GM23338 (cell line): ENCODE data around the gene ALKBH8. TPM values are rescaled to one million over a fixed set of nuclear protein-coding genes. Genes with fewer than 3 reads are reported as not detected.

Experiments
- ATAC-seq: fragments of 200-7000 bp; cut with Tn5 transposase; 3 replicates; pipeline ENCODE4 v1.9.1; 2020
- DNase-seq: peaks from one replicate; pipeline ENCODE4 v3.0.0-alpha.2; 2015; ENCODE audit warnings: low spot score
- H2AFZ ChIP-seq: fragments of 200-600 bp; sonication (generic); 2 replicates; pipeline ENCODE4 v1.8.0; 2016; ENCODE audit warnings: antibody characterized with exemption, mild to moderate bottlenecking, moderate library complexity
- H3F3A ChIP-seq: fragments of 200-600 bp; sonication (generic); replicated peaks from 2 replicates; pipeline ENCODE4 v1.8.0; 2017; ENCODE audit warnings: antibody characterized with exemption, mixed run types, low read depth
- H3K27ac ChIP-seq: fragments of 200-600 bp; sonication (generic); 2 replicates; pipeline ENCODE4 v1.6.1; 2016; ENCODE audit warnings: low read depth
- H3K27me3 ChIP-seq: fragments of 200-600 bp; sonication (generic); 2 replicates; pipeline ENCODE4 v1.8.0; 2016; ENCODE audit warnings: mild to moderate bottlenecking, mixed run types, moderate library complexity; ENCODE audit not compliant: insufficient read depth
- H3K36me3 ChIP-seq: fragments of 200-600 bp; sonication (generic); 2 replicates; pipeline ENCODE4 v1.8.0; 2016; ENCODE audit warnings: mild to moderate bottlenecking; ENCODE audit not compliant: insufficient read depth
- H3K4me1 ChIP-seq: fragments of 200-600 bp; sonication (generic); 2 replicates; pipeline ENCODE4 v1.8.0; 2016; ENCODE audit warnings: mild to moderate bottlenecking, moderate library complexity; ENCODE audit not compliant: insufficient read depth
- H3K4me2 ChIP-seq: fragments of 200-600 bp; sonication (generic); 2 replicates; pipeline ENCODE4 v1.7.1; 2017; ENCODE audit warnings: mixed run types
- H3K4me3 ChIP-seq: fragments of 200-600 bp; sonication (generic); 2 replicates; pipeline ENCODE4 v1.6.1; 2016; ENCODE audit warnings: mixed run types
- H3K79me2 ChIP-seq: fragments of 200-600 bp; sonication (generic); replicated peaks from 2 replicates; pipeline ENCODE4 v1.8.0; 2017; ENCODE audit warnings: mild to moderate bottlenecking; ENCODE audit not compliant: insufficient read depth
- H3K9me2 ChIP-seq: fragments of 200-600 bp; sonication (generic); 2 replicates; pipeline ENCODE4 v1.8.0; 2017; ENCODE audit not compliant: insufficient read depth
- H4K20me1 ChIP-seq: fragments of 200-600 bp; sonication (generic); replicated peaks from 2 replicates; pipeline ENCODE4 v1.8.0; 2017; ENCODE audit warnings: mild to moderate bottlenecking; ENCODE audit not compliant: insufficient read depth
- H3K27ac Mint-ChIP-seq: 2 replicates; pipeline ENCODE4 v1.8.0; 2020; ENCODE audit warnings: inconsistent platforms, mild to moderate bottlenecking, moderate library complexity, mixed read lengths
- H3K27me3 Mint-ChIP-seq: 3 replicates; pipeline ENCODE4 v1.8.0; 2022; ENCODE audit warnings: low read depth, mild to moderate bottlenecking, moderate library complexity, mixed read lengths, inconsistent platforms; ENCODE audit not compliant: insufficient read depth, poor library complexity
- H3K36me3 Mint-ChIP-seq: 3 replicates; pipeline ENCODE4 v1.8.0; 2021; ENCODE audit warnings: low read depth, mild to moderate bottlenecking, inconsistent platforms, moderate library complexity, mixed read lengths
- H3K4me1 Mint-ChIP-seq: 3 replicates; pipeline ENCODE4 v1.8.0; 2020; ENCODE audit warnings: mild to moderate bottlenecking, inconsistent platforms, mixed read lengths
- H3K4me3 Mint-ChIP-seq: 3 replicates; pipeline ENCODE4 v1.8.0; 2021; ENCODE audit warnings: moderate library complexity, mild to moderate bottlenecking, inconsistent platforms, mixed read lengths
- H3K9me3 Mint-ChIP-seq: 3 replicates; pipeline ENCODE4 v1.8.0; 2020; ENCODE audit warnings: moderate library complexity, mild to moderate bottlenecking, inconsistent platforms, mixed read lengths
- CREB1 ChIP-seq: fragments of 250-450 bp; sonication (Bioruptor Pico); IDR thresholded peaks from 2 replicates; pipeline ENCODE4 v1.5.0; 2020; ENCODE audit warnings: low read depth, mild to moderate bottlenecking, moderate library complexity
- CTCF ChIP-seq, 2 experiments: fragments of 200-600 bp in 1 of 2; sonication (generic) in 1 of 2; conservative IDR thresholded peaks; 2 replicates each; pipeline versions ENCODE4 v1.5.1 to v1.6.1; 2016 to 2017; ENCODE audit warnings: antibody characterized with exemption in 2 of 2, low read depth in 2 of 2, mild to moderate bottlenecking in 2 of 2, moderate library complexity in 1 of 2
- ETS1 ChIP-seq: IDR thresholded peaks from 2 replicates; pipeline ENCODE4 v1.6.1; 2016; ENCODE audit warnings: antibody characterized with exemption
- EZH2 ChIP-seq: fragments of 200-600 bp; sonication (generic); IDR thresholded peaks from one replicate; pipeline ENCODE4 v1.8.0; 2017; ENCODE audit warnings: antibody characterized with exemption, mild to moderate bottlenecking, low read depth; ENCODE audit not compliant: unreplicated experiment
- EZH2phosphoT487 ChIP-seq: fragments of 200-600 bp; sonication (generic); IDR thresholded peaks from one replicate; pipeline ENCODE4 v1.8.1; 2018; ENCODE audit warnings: antibody characterized with exemption; ENCODE audit not compliant: unreplicated experiment
- JUNB ChIP-seq: IDR thresholded peaks from one replicate; pipeline ENCODE4 v1.6.1; 2016; ENCODE audit warnings: antibody characterized with exemption; ENCODE audit not compliant: unreplicated experiment
- NANOG ChIP-seq: IDR thresholded peaks from 2 replicates; pipeline ENCODE4 v1.6.1; 2016; ENCODE audit warnings: antibody characterized with exemption, borderline replicate concordance
- POLR2AphosphoS5 ChIP-seq: IDR thresholded peaks from 2 replicates; pipeline ENCODE4 v1.6.1; 2016; ENCODE audit warnings: antibody characterized with exemption, low read depth
- REST ChIP-seq: IDR thresholded peaks from one replicate; pipeline ENCODE4 v1.6.1; 2018; ENCODE audit warnings: antibody characterized with exemption; ENCODE audit not compliant: unreplicated experiment
- STAT1 ChIP-seq: IDR thresholded peaks from one replicate; pipeline ENCODE4 v1.6.1; 2016; ENCODE audit warnings: antibody characterized with exemption; ENCODE audit not compliant: unreplicated experiment
- ZNF114 ChIP-seq: fragments of 250-450 bp; sonication (Bioruptor Pico); IDR thresholded peaks from 2 replicates; pipeline ENCODE4 v1.5.0; 2020; ENCODE audit warnings: mild to moderate bottlenecking, moderate library complexity
- ZNF331 ChIP-seq: fragments of 250-450 bp; sonication (Bioruptor Pico); IDR thresholded peaks from 2 replicates; pipeline ENCODE4 v1.5.0; 2020; ENCODE audit warnings: low read depth, mild to moderate bottlenecking, moderate library complexity
- polyA plus RNA-seq: library from polyadenylated mRNA; unstranded; fragments of >200 nt; fragmentation: Nextera tagmentation; extraction: Ambion mirVana; gene quantifications from 2 replicates; pipeline ENCODE4 v1.2.1, GENCODE V29; 2016
- total RNA-seq: library from RNA; depleted of rRNA; stranded (reverse); fragments of >200 nt; shearing (Covaris generic); gene quantifications from 2 replicates; pipeline ENCODE4 v1.2.3, GENCODE V29; 2014

Gene ALKBH8
- total and polyA plus RNA-seq, 2 experiments from 2014 or later, result 8.9 to 14.2 TPM

GRCh38 chr11:107563702-107564101 lies 1.8 kb downstream of the ALKBH8 start:
- no peak overlapping the region for H3K4me3 ChIP-seq
- H4K20me1 ChIP-seq, result no peaks in the 10 kb centered on the region; the same call in 1 of the 2 replicates
- no peak overlapping the region for H3K27ac ChIP-seq
- TF ChIP-seq REST (no peak), NANOG (no peak), ZNF331 (no peak), CTCF (conservative IDR thresholded peaks at IDR 0.05; ENCODE audit: low read depth in 2 of 2) (peak; percentile 71 to 72), EZH2 (no peak), JUNB (no peak)
- Mint-ChIP-seq H3K4me3 (0 out of 3 replicates have a peak overlapping the region, but pooled peaks have one; percentile 30), H3K36me3 (peaks cover 3% of the 10 kb centered on the region; the same call in 2 of the 3 replicates), H3K9me3 (no peaks in the 10 kb centered on the region), H3K27me3 (peaks cover 4% of the 10 kb centered on the region), H3K4me1 (peaks cover 15% of the 10 kb centered on the region), H3K27ac (no peak overlapping the region; the same call in 1 of the 2 replicates)
- peaks cover 17% of the 10 kb centered on the region for H3K4me1 ChIP-seq
- peak; percentile 52 for DNase-seq
- no peaks in the 10 kb centered on the region for H3K9me2 ChIP-seq
- ATAC-seq, result no peak
- H3K27me3 ChIP-seq, result no peaks in the 10 kb centered on the region
- no peaks in the 10 kb centered on the region for H3F3A ChIP-seq
- H3K36me3 ChIP-seq, result no peaks in the 10 kb centered on the region
- peak overlapping the region; percentile 95; the same call in 1 of the 2 replicates for H3K4me2 ChIP-seq
- peaks cover 46% of the 10 kb centered on the region for H3K79me2 ChIP-seq
- H2AFZ ChIP-seq, result no peak overlapping the region

GRCh38 chr11:107562647-107563208 lies 2.8 kb downstream of the ALKBH8 start:
- no peaks in the 10 kb centered on the region for H3F3A ChIP-seq
- H3K4me2 ChIP-seq, result no peak overlapping the region
- H3K27me3 Mint-ChIP-seq, result peaks cover 4% of the 10 kb centered on the region
- no peak for ATAC-seq
- H3K36me3 ChIP-seq, result no peaks in the 10 kb centered on the region
- H3K9me2 ChIP-seq, result no peaks in the 10 kb centered on the region
- no peak overlapping the region for H3K4me3 ChIP-seq
- H3K4me1 Mint-ChIP-seq, result peaks cover 15% of the 10 kb centered on the region
- H3K9me3 Mint-ChIP-seq, result no peaks in the 10 kb centered on the region
- no peak overlapping the region for H2AFZ ChIP-seq
- peaks cover 17% of the 10 kb centered on the region for H3K4me1 ChIP-seq
- no peak overlapping the region for H3K27ac ChIP-seq
- no peak overlapping the region for H3K27ac Mint-ChIP-seq
- H3K4me3 Mint-ChIP-seq, result no peak overlapping the region
- H3K27me3 ChIP-seq, result no peaks in the 10 kb centered on the region
- no peak for DNase-seq
- peaks cover 46% of the 10 kb centered on the region for H3K79me2 ChIP-seq
- peaks cover 3% of the 10 kb centered on the region; the same call in 2 of the 3 replicates for H3K36me3 Mint-ChIP-seq
- no peaks in the 10 kb centered on the region; the same call in 1 of the 2 replicates for H4K20me1 ChIP-seq
- no peak for TF ChIP-seq ETS1
- no peak for TF ChIP-seq STAT1
- no peak for TF ChIP-seq EZH2
- TF ChIP-seq JUNB, result no peak
- TF ChIP-seq ZNF114, result no peak
- TF ChIP-seq POLR2AphosphoS5, result no peak
- no peak for TF ChIP-seq NANOG
- no peak for TF ChIP-seq REST
- no peak for TF ChIP-seq CREB1 (CRISPR knock-in tag)
- no peak for TF ChIP-seq EZH2phosphoT487
- TF ChIP-seq ZNF331, result no peak
